ENCODE results near the gene MYL2. TPM values are rescaled to one million over a fixed set of nuclear protein-coding genes. Genes with fewer than 3 reads are reported as not detected.

The MYL2 gene
- total RNA-seq, 1 experiment from 2014 or later = 0.39 TPM

DNA sequence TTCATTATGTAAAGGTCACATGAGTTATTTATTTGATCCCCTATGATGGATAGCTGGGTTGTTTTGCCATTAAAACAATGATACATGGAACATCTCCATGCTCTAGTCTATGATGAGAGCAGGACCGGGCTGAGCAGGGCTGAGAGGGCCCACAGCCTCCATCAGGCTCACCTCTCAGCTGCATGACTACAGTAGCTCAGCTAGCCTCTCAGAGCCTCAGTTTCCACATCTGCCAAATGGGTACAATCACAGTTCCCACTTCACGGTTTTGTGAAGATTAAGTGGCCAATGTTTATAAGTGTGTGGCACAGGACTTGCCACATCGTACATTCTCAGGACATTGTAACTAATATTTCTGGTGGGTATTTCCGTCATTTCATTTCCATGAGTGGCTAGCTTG, 19.9 kb upstream of the MYL2 start:
- Histone ChIP-seq H3K4me3 (replicated peaks in 1 of 2; ENCODE audit: low read depth in 1 of 2, low read length in 2 of 2) (no peak overlapping the region), H3K9ac (ENCODE audit: low read length) (no peak overlapping the region), H3K79me2 (ENCODE audit: insufficient read depth, low read length) (no peaks in the 10 kb centered on the region), H3K4me1 (ENCODE audit: control insufficient read depth in 1 of 2, insufficient read depth in 2 of 2, low read length in 2 of 2) (peaks cover 14 to 23% of the 10 kb centered on the region in 2 experiments), H3K9me3 (ENCODE audit: control insufficient read depth in 1 of 2, insufficient read depth in 1 of 2, low read depth in 1 of 2, low read length in 2 of 2) (no peaks in the 10 kb centered on the region; a peak in 1 of 4 replicates), H3K27me3 (ENCODE audit: insufficient read depth, low read length) (no peaks in the 10 kb centered on the region), H3K36me3 (ENCODE audit: control insufficient read depth in 1 of 2, insufficient read depth in 2 of 2, low read length in 2 of 2) (no peaks in the 10 kb centered on the region), H4K20me1 (ENCODE audit: insufficient read depth) (no peaks in the 10 kb centered on the region), H3K4me2 (ENCODE audit: low read length) (no peak overlapping the region), H3K27ac (ENCODE audit: low read depth, low read length) (no peak overlapping the region), H2AFZ (ENCODE audit: low read depth, low read length, poor library complexity, severe bottlenecking) (no peak overlapping the region), H3K9me2 (ENCODE audit: insufficient read depth) (no peaks in the 10 kb centered on the region)
- ChIA-PET RAD21 (ENCODE audit: low non-redundant PET in 1 of 2, low total read pairs in 2 of 2, uncharacterized antibody in 2 of 2, unreplicated experiment in 2 of 2) (no interaction called here), CTCF (no interaction called here), POLR2A (no interaction called here)
- no TSS peak for BruUV-seq (replicated peaks)
- intact Hi-C loops (cut with micrococcal nuclease) = no loop called here
- TF ChIP-seq SRF (IDR thresholded peaks at IDR 0.05; ENCODE audit: low read depth) = no peak
- no peak for TF ChIP-seq EZH2phosphoT487 (IDR thresholded peaks at IDR 0.05; ENCODE audit: borderline replicate concordance)
- no peak for TF ChIP-seq EGR1 (IDR thresholded peaks at IDR 0.05; ENCODE audit: low read depth)
- no peak for TF ChIP-seq SIN3A (IDR thresholded peaks at IDR 0.05; ENCODE audit: low read depth)
- TF ChIP-seq, protein P1, sequence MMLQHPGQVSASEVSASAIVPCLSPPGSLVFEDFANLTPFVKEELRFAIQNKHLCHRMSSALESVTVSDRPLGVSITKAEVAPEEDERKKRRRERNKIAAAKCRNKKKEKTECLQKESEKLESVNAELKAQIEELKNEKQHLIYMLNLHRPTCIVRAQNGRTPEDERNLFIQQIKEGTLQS (IDR thresholded peaks at IDR 0.05) = no peak
- no peak for TF ChIP-seq SP1 (IDR thresholded peaks at IDR 0.05; ENCODE audit: low read depth)
- no peak for TF ChIP-seq FOSL1 (IDR thresholded peaks at IDR 0.05; ENCODE audit: low read depth)
- TF ChIP-seq CEBPB (IDR thresholded peaks at IDR 0.05; ENCODE audit: low read depth) = no peak
- TF ChIP-seq, protein P2, sequence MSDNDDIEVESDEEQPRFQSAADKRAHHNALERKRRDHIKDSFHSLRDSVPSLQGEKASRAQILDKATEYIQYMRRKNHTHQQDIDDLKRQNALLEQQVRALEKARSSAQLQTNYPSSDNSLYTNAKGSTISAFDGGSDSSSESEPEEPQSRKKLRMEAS (IDR thresholded peaks at IDR 0.05) = no peak
- no peak for TF ChIP-seq POLR2AphosphoS5 (IDR thresholded peaks at IDR 0.05; ENCODE audit: low read depth, low read length)
- no peak for ATAC-seq
- no peak for DNase-seq (ENCODE audit: low read depth, low spot score)

DNA sequence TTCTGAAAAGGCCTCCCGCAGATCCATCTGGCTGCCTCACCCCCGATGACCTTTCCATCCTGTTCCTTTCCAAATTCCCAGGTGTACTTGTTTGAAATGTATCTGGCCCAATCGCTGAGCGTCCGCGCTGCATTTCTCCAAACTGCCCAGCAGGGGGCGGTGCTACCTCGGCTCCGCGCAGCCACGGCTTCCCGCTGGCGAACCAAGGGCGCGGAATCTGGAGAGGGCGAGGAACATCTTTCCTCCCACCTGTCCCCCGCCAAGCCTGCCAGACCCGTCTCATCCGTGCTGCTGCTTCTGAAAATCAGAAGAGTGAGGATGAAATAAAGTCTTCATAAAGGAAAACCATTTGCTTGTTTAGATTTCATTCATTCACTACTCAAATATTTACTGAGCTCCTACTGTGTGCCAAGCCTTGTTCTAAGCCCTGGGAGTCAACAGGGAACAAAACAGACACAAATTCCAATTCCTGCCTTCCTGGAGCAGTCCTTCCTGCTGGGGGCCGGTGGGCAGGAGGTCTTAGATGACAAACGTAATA, 16.8 kb upstream of the MYL2 start:
- Histone ChIP-seq H3K36me3 (ENCODE audit: control insufficient read depth in 1 of 2, insufficient read depth in 2 of 2, low read length in 2 of 2) (no peaks in the 10 kb centered on the region), H4K20me1 (ENCODE audit: insufficient read depth) (no peaks in the 10 kb centered on the region), H3K79me2 (ENCODE audit: insufficient read depth, low read length) (no peaks in the 10 kb centered on the region), H2AFZ (ENCODE audit: low read depth, low read length, poor library complexity, severe bottlenecking) (peak overlapping the region; percentile 93), H3K27ac (ENCODE audit: low read depth, low read length) (no peak overlapping the region), H3K9me2 (ENCODE audit: insufficient read depth) (no peaks in the 10 kb centered on the region), H3K4me2 (ENCODE audit: low read length) (peak overlapping the region; percentile 70), H3K9me3 (ENCODE audit: control insufficient read depth in 1 of 2, insufficient read depth in 1 of 2, low read depth in 1 of 2, low read length in 2 of 2) (no peaks in the 10 kb centered on the region), H3K4me3 (replicated peaks in 1 of 2; ENCODE audit: low read depth in 1 of 2, low read length in 2 of 2) (peak overlapping the region; percentile 23 to 41), H3K4me1 (ENCODE audit: control insufficient read depth in 1 of 2, insufficient read depth in 2 of 2, low read length in 2 of 2) (peaks cover 25 to 53% of the 10 kb centered on the region in 2 experiments), H3K27me3 (ENCODE audit: insufficient read depth, low read length) (no peaks in the 10 kb centered on the region), H3K9ac (ENCODE audit: low read length) (peak overlapping the region; percentile 47)
- intact Hi-C loops (cut with micrococcal nuclease) = loop anchor here (1.0 to 5.0 kb wide), 3 partner anchors 88 to 375 kb away; no protein-coding TSS in a partner anchor
- ChIA-PET RAD21 (ENCODE audit: low non-redundant PET in 1 of 2, low total read pairs in 2 of 2, uncharacterized antibody in 2 of 2, unreplicated experiment in 2 of 2) (no interaction called here), CTCF (interaction anchor here (0.7 to 1.5 kb wide), 4 partner anchors 7 to 49 kb away, joined by 3 read pairs; no protein-coding TSS in a partner anchor), POLR2A (no interaction called here)
- no TSS peak for BruUV-seq (replicated peaks)
- peak; percentile 57 for DNase-seq (ENCODE audit: low read depth, low spot score)
- peak; percentile 61 for ATAC-seq
- TF ChIP-seq YY1 (IDR thresholded peaks at IDR 0.05; ENCODE audit: extremely low read depth, insufficient replicate concordance, low read depth, low read length) (peak; percentile 31), CBX3 (IDR thresholded peaks at IDR 0.05; ENCODE audit: low read depth) (peak; percentile 33; the same call in 1 of the 2 replicates), FOSL1 (IDR thresholded peaks at IDR 0.05; ENCODE audit: low read depth) (no peak), ELF1 (IDR thresholded peaks at IDR 0.05; ENCODE audit: borderline replicate concordance, low read depth) (no peak), RAD21 (IDR thresholded peaks at IDR 0.05; ENCODE audit: low read depth) (peak; percentile 85)
- TF ChIP-seq, protein P3, sequence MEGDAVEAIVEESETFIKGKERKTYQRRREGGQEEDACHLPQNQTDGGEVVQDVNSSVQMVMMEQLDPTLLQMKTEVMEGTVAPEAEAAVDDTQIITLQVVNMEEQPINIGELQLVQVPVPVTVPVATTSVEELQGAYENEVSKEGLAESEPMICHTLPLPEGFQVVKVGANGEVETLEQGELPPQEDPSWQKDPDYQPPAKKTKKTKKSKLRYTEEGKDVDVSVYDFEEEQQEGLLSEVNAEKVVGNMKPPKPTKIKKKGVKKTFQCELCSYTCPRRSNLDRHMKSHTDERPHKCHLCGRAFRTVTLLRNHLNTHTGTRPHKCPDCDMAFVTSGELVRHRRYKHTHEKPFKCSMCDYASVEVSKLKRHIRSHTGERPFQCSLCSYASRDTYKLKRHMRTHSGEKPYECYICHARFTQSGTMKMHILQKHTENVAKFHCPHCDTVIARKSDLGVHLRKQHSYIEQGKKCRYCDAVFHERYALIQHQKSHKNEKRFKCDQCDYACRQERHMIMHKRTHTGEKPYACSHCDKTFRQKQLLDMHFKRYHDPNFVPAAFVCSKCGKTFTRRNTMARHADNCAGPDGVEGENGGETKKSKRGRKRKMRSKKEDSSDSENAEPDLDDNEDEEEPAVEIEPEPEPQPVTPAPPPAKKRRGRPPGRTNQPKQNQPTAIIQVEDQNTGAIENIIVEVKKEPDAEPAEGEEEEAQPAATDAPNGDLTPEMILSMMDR (IDR thresholded peaks at IDR 0.05 in 2 of 3, conservative IDR thresholded peaks at IDR 0.05 in 1 of 3; ENCODE audit: borderline replicate concordance in 1 of 3, insufficient read depth in 1 of 3, low read depth in 2 of 3, low read length in 2 of 3) = peak; percentile 68 to 93 (median 90)
- TF ChIP-seq, protein P4, sequence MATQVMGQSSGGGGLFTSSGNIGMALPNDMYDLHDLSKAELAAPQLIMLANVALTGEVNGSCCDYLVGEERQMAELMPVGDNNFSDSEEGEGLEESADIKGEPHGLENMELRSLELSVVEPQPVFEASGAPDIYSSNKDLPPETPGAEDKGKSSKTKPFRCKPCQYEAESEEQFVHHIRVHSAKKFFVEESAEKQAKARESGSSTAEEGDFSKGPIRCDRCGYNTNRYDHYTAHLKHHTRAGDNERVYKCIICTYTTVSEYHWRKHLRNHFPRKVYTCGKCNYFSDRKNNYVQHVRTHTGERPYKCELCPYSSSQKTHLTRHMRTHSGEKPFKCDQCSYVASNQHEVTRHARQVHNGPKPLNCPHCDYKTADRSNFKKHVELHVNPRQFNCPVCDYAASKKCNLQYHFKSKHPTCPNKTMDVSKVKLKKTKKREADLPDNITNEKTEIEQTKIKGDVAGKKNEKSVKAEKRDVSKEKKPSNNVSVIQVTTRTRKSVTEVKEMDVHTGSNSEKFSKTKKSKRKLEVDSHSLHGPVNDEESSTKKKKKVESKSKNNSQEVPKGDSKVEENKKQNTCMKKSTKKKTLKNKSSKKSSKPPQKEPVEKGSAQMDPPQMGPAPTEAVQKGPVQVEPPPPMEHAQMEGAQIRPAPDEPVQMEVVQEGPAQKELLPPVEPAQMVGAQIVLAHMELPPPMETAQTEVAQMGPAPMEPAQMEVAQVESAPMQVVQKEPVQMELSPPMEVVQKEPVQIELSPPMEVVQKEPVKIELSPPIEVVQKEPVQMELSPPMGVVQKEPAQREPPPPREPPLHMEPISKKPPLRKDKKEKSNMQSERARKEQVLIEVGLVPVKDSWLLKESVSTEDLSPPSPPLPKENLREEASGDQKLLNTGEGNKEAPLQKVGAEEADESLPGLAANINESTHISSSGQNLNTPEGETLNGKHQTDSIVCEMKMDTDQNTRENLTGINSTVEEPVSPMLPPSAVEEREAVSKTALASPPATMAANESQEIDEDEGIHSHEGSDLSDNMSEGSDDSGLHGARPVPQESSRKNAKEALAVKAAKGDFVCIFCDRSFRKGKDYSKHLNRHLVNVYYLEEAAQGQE (IDR thresholded peaks at IDR 0.05; ENCODE audit: low read depth) = no peak
